ENCODE data around the gene HSPA1B. TPM values are rescaled to one million over a fixed set of nuclear protein-coding genes. Genes with fewer than 3 reads are reported as not detected.
"Not testable (repeated sequence)": the region's sequence is repeated elsewhere in the genome, so short reads cannot be mapped to it uniquely, and the experiment has no call there.

HSPA1B gene
- total RNA-seq, 1 donor from 2014 or later: 613 TPM

- Histone ChIP-seq H3K36me3 (peaks cover 3 to 10% of the 10 kb centered on the region in 2 donors), H3K9me3 (no peaks in the 10 kb centered on the region), H3K27ac (peak overlapping the region; percentile 95 to 96), H3K4me3 (peak overlapping the region; percentile 79 to 82), H3K27me3 (no peaks in the 10 kb centered on the region), H3K4me1 (peaks cover 0 to 15% of the 10 kb centered on the region in 2 donors)
- intact Hi-C loops (cut with DNase I): loop anchor here (1.0 kb wide), 2 partner anchors 10 to 28 kb away; no protein-coding TSS in a partner anchor
- no peak for TF ChIP-seq CTCF (IDR thresholded peaks at IDR 0.05)
- no peak for DNase-seq (ENCODE audit: low spot score in 2 of 2)
Observed at GRCh38 chr6:31805939-31806469, 21.5 kb upstream of the HSPA1B start.

GRCh38 chr6:31806470-31807272 is 20.9 kb upstream of the HSPA1B start, which contains the start of gene LSM2:
LSM2 (minus strand) TSS chr6:31806966; CDS start chr6:31806757, 209 bp downstream.
- Histone ChIP-seq H3K4me1 (peaks cover 0 to 15% of the 10 kb centered on the region in 2 donors), H3K36me3 (peaks cover 2 to 8% of the 10 kb centered on the region in 2 donors), H3K27ac (peak within 1 kb of the TSS; percentile 95 to 96), H3K9me3 (no peaks in the 10 kb centered on the region), H3K27me3 (no peaks in the 10 kb centered on the region), H3K4me3 (peak within 1 kb of the TSS; percentile 79 to 82)
- peak in 2 of 3 experiments; percentile 24 to 30 for TF ChIP-seq CTCF (IDR thresholded peaks at IDR 0.05)
- intact Hi-C loops (cut with DNase I): loop anchor here (1.0 kb wide), 2 partner anchors 10 to 28 kb away; no protein-coding TSS in a partner anchor
- DNase-seq (ENCODE audit: low spot score in 2 of 2): peak; percentile 90 to 99

DNA sequence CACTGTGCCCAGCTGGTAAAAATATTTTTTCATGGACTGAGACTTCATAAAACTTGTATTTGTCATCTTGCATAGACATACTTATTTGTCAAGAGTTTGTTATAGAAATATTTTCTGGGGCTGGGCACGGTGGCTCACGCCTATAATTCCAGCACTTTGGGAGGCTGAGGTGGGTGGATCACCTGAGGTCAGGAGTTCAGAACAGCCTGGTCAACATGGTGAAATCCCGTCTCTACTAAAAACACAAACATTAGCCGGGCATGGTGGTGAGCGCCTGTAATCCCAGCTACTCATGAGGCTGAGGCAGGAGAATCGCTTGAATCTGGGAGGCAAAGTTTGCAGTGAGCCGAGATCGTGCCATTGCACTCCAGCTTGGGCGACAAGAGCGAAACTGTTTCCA is 18.9 kb upstream of the HSPA1B start:
- DNase-seq (ENCODE audit: low spot score in 2 of 2); H3K9me3 ChIP-seq; H3K36me3 ChIP-seq; H3K4me3 ChIP-seq; intact Hi-C loops (cut with DNase I); H3K27ac ChIP-seq; H3K27me3 ChIP-seq: not testable (repeated sequence)
- H3K4me1 ChIP-seq: peaks cover 0 to 15% of the 10 kb centered on the region in 2 donors

DNA sequence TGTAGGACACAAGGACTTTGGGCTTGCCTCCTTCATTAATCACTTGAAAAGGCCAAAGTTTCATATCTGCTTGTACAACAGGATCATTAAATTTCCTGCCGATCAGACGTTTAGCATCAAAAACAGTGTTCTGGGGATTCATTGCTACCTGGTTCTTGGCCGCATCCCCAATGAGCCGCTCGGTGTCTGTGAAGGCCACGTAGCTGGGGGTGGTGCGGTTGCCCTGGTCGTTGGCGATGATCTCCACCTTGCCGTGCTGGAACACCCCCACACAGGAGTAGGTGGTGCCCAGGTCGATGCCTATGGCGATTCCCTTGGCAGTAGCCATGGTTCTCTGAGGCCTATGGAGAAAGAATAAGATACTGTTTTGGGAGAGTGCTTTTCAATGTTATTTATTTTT is 15.9 kb upstream of the HSPA1B start:
- Histone ChIP-seq H3K9me3 (no peaks in the 10 kb centered on the region), H3K4me1 (peaks cover 4 to 17% of the 10 kb centered on the region in 2 donors), H3K27ac (no peak overlapping the region), H3K27me3 (no peaks in the 10 kb centered on the region), H3K36me3 (no peaks in the 10 kb centered on the region), H3K4me3 (no peak overlapping the region)
- no peak for TF ChIP-seq CTCF (IDR thresholded peaks at IDR 0.05)
- DNase-seq (ENCODE audit: low spot score in 2 of 2): no peak
- intact Hi-C loops (cut with DNase I): loop anchor here (10.0 kb wide), 1 partner anchor 1163 kb away; no protein-coding TSS in a partner anchor

DNA sequence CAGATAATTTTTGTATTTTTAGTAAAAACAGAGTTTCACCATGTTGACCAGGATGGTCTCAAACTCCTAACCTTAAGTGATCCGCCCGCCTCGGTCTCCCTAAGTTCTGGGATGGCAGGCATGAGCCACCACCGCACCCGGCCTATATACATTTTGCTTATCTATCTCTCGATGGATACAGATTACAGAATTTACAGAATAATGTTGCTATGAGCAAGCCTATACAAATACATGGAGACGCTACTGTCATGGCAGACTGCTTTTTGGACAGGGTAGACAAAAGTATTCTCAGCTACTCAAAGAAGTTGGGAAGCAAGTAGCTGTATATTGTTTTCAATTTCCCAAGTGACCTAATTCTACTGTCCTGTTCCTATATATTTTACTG is 14.1 kb upstream of the HSPA1B start:
- H3K27me3 ChIP-seq: no peaks in the 10 kb centered on the region
- intact Hi-C loops (cut with DNase I): loop anchor here (10.0 kb wide), 1 partner anchor 1161 kb away; no protein-coding TSS in a partner anchor
- H3K4me3 ChIP-seq: peak overlapping the region in 1 of 2 donors; percentile 72
- peaks cover 7 to 11% of the 10 kb centered on the region in 2 donors for H3K4me1 ChIP-seq
- no peak for TF ChIP-seq CTCF (IDR thresholded peaks at IDR 0.05)
- H3K27ac ChIP-seq: peak overlapping the region; percentile 96
- DNase-seq (ENCODE audit: low spot score in 2 of 2): no peak
- no peaks in the 10 kb centered on the region for H3K36me3 ChIP-seq
- no peaks in the 10 kb centered on the region for H3K9me3 ChIP-seq

DNA sequence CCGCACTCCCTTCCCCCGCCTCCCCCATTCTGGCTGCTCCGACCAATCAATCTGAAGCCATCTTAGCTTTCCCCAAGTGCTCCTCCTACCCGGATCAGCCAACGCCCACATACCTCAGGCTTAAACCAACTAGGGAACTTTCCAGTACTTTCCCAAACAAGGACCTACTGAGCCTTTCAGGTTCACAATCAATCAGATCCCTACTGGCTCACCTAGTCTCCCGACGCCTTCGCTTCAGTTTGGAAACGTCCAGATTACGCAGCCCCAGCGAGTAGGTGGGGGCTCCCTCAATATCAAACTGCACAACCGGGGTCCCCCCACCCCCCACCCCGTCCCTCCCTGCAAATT is 12.9 kb upstream of the HSPA1B start:
- no peak for TF ChIP-seq CTCF (IDR thresholded peaks at IDR 0.05)
- H3K4me1 ChIP-seq: peaks cover 7 to 18% of the 10 kb centered on the region in 2 donors
- no peaks in the 10 kb centered on the region for H3K27me3 ChIP-seq
- H3K4me3 ChIP-seq: peak overlapping the region; percentile 50 to 72
- no peaks in the 10 kb centered on the region for H3K36me3 ChIP-seq
- H3K9me3 ChIP-seq: no peaks in the 10 kb centered on the region
- peak overlapping the region; percentile 96 for H3K27ac ChIP-seq
- intact Hi-C loops (cut with DNase I): loop anchor here (2.0 to 10.0 kb wide), 2 partner anchors 20 to 1160 kb away; partner anchors contain the start of gene VARS1
- peak; percentile 90 to 97 for DNase-seq (ENCODE audit: low spot score in 2 of 2)
